Measurements from ENCODE around the gene LPP.
A peak's percentile ranks its signal among the peaks of the same experiment; 100 is the strongest.

LPP gene

GRCh38 chr3:188926111-188926510 is 772.2 kb downstream of the LPP start:
- Histone ChIP-seq H3K27ac (ENCODE audit: low read depth, low read length) (no peak overlapping the region), H3K4me1 (ENCODE audit: control insufficient read depth, insufficient read depth, low read length) (no peaks in the 10 kb centered on the region), H3K36me3 (ENCODE audit: control insufficient read depth, insufficient read depth, low read length) (no peaks in the 10 kb centered on the region), H3K27me3 (ENCODE audit: control insufficient read depth, insufficient read depth, low read length) (no peaks in the 10 kb centered on the region), H3K4me3 (ENCODE audit: low read depth, low read length) (no peak overlapping the region), H3K9me3 (ENCODE audit: control insufficient read depth, insufficient read depth, low read depth, low read length) (no peaks in the 10 kb centered on the region), H3K9ac (ENCODE audit: low read length) (no peak overlapping the region)

- Histone ChIP-seq H3K4me1 (ENCODE audit: control insufficient read depth, insufficient read depth, low read length) (no peaks in the 10 kb centered on the region), H3K27ac (ENCODE audit: low read depth, low read length) (no peak overlapping the region), H3K4me3 (ENCODE audit: low read depth, low read length) (no peak overlapping the region), H3K9me3 (ENCODE audit: control insufficient read depth, insufficient read depth, low read depth, low read length) (no peaks in the 10 kb centered on the region), H3K36me3 (ENCODE audit: control insufficient read depth, insufficient read depth, low read length) (no peaks in the 10 kb centered on the region), H3K27me3 (ENCODE audit: control insufficient read depth, insufficient read depth, low read length) (no peaks in the 10 kb centered on the region), H3K9ac (ENCODE audit: low read length) (no peak overlapping the region)
Observed at GRCh38 chr3:188926741-188927511, 773.0 kb downstream of the LPP start.

DNA sequence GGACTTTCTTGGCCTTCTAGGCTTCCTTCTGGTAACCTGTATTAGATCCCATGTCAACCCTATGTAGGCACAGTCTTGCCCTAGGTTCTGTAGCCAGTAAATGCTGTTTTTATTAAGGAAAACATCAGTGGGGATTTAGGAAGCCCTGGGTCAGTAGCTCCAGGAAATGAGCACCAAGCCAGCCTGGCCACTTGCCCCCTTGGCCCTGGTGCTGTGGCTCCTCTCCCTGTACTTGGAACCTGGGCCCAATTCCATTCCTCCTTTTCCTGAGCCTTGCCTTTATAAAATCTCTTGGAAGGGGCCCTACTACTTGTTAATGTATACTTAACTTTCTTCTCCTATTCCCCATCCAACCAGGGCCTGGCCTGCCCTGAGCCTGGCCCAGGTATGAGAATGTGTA is 774.0 kb downstream of the LPP start:
- no peaks in the 10 kb centered on the region for H3K27me3 ChIP-seq (ENCODE audit: control insufficient read depth, insufficient read depth, low read length)
- H3K9ac ChIP-seq (ENCODE audit: low read length), result no peak overlapping the region

GRCh38 chr3:188929137-188929536 is 775.2 kb downstream of the LPP start:
- Histone ChIP-seq H3K4me3 (ENCODE audit: low read depth, low read length) (no peak overlapping the region), H3K27me3 (ENCODE audit: control insufficient read depth, insufficient read depth, low read length) (no peaks in the 10 kb centered on the region), H3K27ac (ENCODE audit: low read depth, low read length) (no peak overlapping the region), H3K9ac (ENCODE audit: low read length) (no peak overlapping the region), H3K4me1 (ENCODE audit: control insufficient read depth, insufficient read depth, low read length) (no peaks in the 10 kb centered on the region), H3K9me3 (ENCODE audit: control insufficient read depth, insufficient read depth, low read depth, low read length) (no peaks in the 10 kb centered on the region), H3K36me3 (ENCODE audit: control insufficient read depth, insufficient read depth, low read length) (no peaks in the 10 kb centered on the region)

More for the DNA sequence above, 774.0 kb downstream of the LPP start:
- no peak overlapping the region for H3K27ac ChIP-seq (ENCODE audit: low read depth, low read length)
- H3K4me1 ChIP-seq (ENCODE audit: control insufficient read depth, insufficient read depth, low read length), result no peaks in the 10 kb centered on the region
- no peak overlapping the region for H3K4me3 ChIP-seq (ENCODE audit: low read depth, low read length)
- no peaks in the 10 kb centered on the region for H3K9me3 ChIP-seq (ENCODE audit: control insufficient read depth, insufficient read depth, low read depth, low read length)
- H3K36me3 ChIP-seq (ENCODE audit: control insufficient read depth, insufficient read depth, low read length), result no peaks in the 10 kb centered on the region

DNA sequence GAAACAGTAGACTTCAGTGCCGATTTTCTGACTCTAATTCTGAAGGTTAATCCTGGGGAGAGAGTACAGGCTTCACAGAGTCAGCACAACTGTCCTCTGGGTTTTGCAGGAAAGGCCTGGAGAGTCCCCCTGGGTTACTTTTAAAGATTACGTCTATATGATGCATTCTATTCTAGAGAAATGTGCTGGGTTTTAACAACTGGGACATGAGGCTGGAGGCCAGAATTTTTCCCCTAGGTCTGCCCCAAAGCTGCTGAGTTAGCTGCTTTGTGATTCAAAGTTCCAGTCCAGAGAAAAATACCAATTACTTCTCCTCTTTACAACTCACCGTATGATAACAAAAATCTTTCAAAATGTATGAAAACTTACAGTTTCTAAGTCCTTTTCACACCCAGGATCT is 777.1 kb downstream of the LPP start:
- Histone ChIP-seq H3K9me3 (ENCODE audit: control insufficient read depth, insufficient read depth, low read depth, low read length) (no peaks in the 10 kb centered on the region), H3K27ac (ENCODE audit: low read depth, low read length) (no peak overlapping the region), H3K4me1 (ENCODE audit: control insufficient read depth, insufficient read depth, low read length) (no peaks in the 10 kb centered on the region), H3K27me3 (ENCODE audit: control insufficient read depth, insufficient read depth, low read length) (no peaks in the 10 kb centered on the region), H3K9ac (ENCODE audit: low read length) (no peak overlapping the region), H3K4me3 (ENCODE audit: low read depth, low read length) (no peak overlapping the region), H3K36me3 (ENCODE audit: control insufficient read depth, insufficient read depth, low read length) (no peaks in the 10 kb centered on the region)

DNA sequence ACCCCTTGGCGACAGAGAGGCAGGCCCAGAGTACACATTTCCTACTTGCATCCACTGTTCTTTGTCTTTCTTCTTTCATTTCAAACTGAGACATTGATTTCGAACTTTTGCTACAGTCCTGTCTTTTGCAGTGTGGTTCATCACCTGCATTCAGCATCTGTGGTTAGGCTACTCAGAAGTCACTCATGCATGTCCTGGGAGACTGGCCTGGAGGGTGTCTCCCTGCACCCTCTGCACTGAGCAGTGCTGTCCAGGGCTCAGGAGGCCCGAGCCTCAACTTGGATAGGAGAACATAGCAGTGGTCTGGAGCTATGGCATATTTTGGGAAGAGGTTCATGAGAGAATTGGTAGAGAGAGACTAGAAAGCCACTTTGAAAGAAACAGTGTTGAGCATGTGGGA is 777.6 kb downstream of the LPP start:
- H3K9me3 ChIP-seq (ENCODE audit: control insufficient read depth, insufficient read depth, low read depth, low read length), result no peaks in the 10 kb centered on the region
- no peaks in the 10 kb centered on the region for H3K36me3 ChIP-seq (ENCODE audit: control insufficient read depth, insufficient read depth, low read length)
- peaks cover under 1% of the 10 kb centered on the region; the same call in 1 of the 2 replicates for H3K4me1 ChIP-seq (ENCODE audit: control insufficient read depth, insufficient read depth, low read length)
- no peaks in the 10 kb centered on the region for H3K27me3 ChIP-seq (ENCODE audit: control insufficient read depth, insufficient read depth, low read length)
- no peak overlapping the region for H3K27ac ChIP-seq (ENCODE audit: low read depth, low read length)
- H3K9ac ChIP-seq (ENCODE audit: low read length), result no peak overlapping the region
- no peak overlapping the region for H3K4me3 ChIP-seq (ENCODE audit: low read depth, low read length)

DNA sequence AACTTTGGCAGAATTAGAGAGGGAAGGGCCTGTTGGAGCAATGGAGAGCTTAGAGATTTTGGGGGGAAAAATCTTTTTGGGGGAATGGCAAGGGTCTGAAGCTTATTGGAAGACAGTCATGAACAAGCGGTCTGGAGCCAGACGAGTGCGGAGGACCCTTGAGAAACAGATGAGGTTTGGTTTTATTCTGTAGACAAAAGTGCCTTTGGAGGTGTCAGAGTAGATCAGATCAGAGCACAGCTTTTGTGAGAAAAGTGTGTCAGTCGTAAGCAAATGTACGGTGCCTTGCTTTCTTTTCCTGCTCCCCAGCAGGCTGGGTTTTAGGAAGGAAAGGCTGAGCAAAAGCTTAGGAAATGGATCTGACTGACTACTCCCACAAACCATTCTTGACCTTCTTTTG is 781.0 kb downstream of the LPP start:
- no peak overlapping the region for H3K9ac ChIP-seq (ENCODE audit: low read length)
- H3K4me1 ChIP-seq (ENCODE audit: control insufficient read depth, insufficient read depth, low read length), result peaks cover 14% of the 10 kb centered on the region
- H3K36me3 ChIP-seq (ENCODE audit: control insufficient read depth, insufficient read depth, low read length), result no peaks in the 10 kb centered on the region
- H3K4me3 ChIP-seq (ENCODE audit: low read depth, low read length), result no peak overlapping the region
- H3K27ac ChIP-seq (ENCODE audit: low read depth, low read length), result no peak overlapping the region
- no peaks in the 10 kb centered on the region for H3K27me3 ChIP-seq (ENCODE audit: control insufficient read depth, insufficient read depth, low read length)
- no peaks in the 10 kb centered on the region for H3K9me3 ChIP-seq (ENCODE audit: control insufficient read depth, insufficient read depth, low read depth, low read length)

DNA sequence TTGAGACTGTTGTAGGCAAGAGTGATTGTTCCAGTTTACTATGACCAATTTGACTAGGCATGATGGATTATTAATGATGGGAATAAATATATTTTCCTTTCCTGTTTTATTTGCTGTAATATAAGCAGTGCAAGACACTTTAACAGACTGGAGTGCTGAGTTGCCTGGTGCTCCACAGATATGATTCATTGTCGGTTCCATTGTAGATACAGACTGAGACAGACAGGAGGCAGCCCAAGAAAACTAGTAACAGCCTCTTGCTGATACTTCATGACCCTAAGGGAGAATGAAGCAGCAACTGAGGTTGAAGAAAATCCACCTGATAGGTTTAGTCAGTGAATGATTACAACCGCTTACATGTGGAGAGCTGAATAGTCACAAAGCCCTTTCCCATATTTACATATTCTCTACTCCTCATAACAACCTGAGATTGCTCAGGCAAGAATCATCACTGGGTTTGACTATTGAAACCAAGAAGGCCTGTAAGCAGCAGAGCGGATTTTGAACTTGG is 782.7 kb downstream of the LPP start:
- no peak overlapping the region for H3K4me3 ChIP-seq (ENCODE audit: low read depth, low read length)
- H3K27me3 ChIP-seq (ENCODE audit: control insufficient read depth, insufficient read depth, low read length), result no peaks in the 10 kb centered on the region
- H3K9ac ChIP-seq (ENCODE audit: low read length), result no peak overlapping the region
- H3K9me3 ChIP-seq (ENCODE audit: control insufficient read depth, insufficient read depth, low read depth, low read length), result no peaks in the 10 kb centered on the region
- 0 out of 2 replicates have a peak overlapping the region, but pooled peaks have one; percentile 8 for H3K27ac ChIP-seq (ENCODE audit: low read depth, low read length)
- peaks cover 14% of the 10 kb centered on the region for H3K4me1 ChIP-seq (ENCODE audit: control insufficient read depth, insufficient read depth, low read length)
- no peaks in the 10 kb centered on the region for H3K36me3 ChIP-seq (ENCODE audit: control insufficient read depth, insufficient read depth, low read length)

DNA sequence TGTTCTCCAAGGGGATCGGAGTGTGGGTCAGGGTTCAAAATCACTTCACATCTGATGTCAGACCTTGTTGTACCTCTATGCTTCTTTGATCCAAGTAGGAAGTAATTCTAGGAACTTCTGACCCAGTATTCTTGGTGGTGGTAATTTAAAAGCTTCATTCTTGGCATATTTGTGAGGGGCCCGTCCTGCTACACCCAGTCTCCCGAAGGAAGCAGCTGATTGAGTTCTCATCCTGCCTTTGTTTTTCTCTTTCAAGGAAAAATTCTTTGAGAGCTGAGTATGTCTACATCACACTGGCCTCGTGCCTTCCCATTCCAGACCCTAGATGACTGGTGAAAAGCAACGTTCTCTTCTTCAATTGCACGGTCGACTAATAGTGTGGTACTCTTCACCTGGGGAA is 783.4 kb downstream of the LPP start:
- Histone ChIP-seq H3K4me3 (ENCODE audit: low read depth, low read length) (no peak overlapping the region), H3K36me3 (ENCODE audit: control insufficient read depth, insufficient read depth, low read length) (no peaks in the 10 kb centered on the region), H3K27ac (ENCODE audit: low read depth, low read length) (no peak overlapping the region), H3K9ac (ENCODE audit: low read length) (no peak overlapping the region), H3K4me1 (ENCODE audit: control insufficient read depth, insufficient read depth, low read length) (peaks cover 14% of the 10 kb centered on the region), H3K27me3 (ENCODE audit: control insufficient read depth, insufficient read depth, low read length) (no peaks in the 10 kb centered on the region), H3K9me3 (ENCODE audit: control insufficient read depth, insufficient read depth, low read depth, low read length) (no peaks in the 10 kb centered on the region)

- Histone ChIP-seq H3K27ac (ENCODE audit: low read depth, low read length) (no peak overlapping the region), H3K9me3 (ENCODE audit: control insufficient read depth, insufficient read depth, low read depth, low read length) (no peaks in the 10 kb centered on the region), H3K9ac (ENCODE audit: low read length) (no peak overlapping the region), H3K4me3 (ENCODE audit: low read depth, low read length) (no peak overlapping the region), H3K27me3 (ENCODE audit: control insufficient read depth, insufficient read depth, low read length) (no peaks in the 10 kb centered on the region), H3K4me1 (ENCODE audit: control insufficient read depth, insufficient read depth, low read length) (peaks cover 14% of the 10 kb centered on the region), H3K36me3 (ENCODE audit: control insufficient read depth, insufficient read depth, low read length) (no peaks in the 10 kb centered on the region)
Observed at GRCh38 chr3:188938999-188939398, 785.0 kb downstream of the LPP start.

GRCh38 chr3:188939814-188940572 is 786.0 kb downstream of the LPP start:
- Histone ChIP-seq H3K4me1 (ENCODE audit: control insufficient read depth, insufficient read depth, low read length) (peaks cover 14% of the 10 kb centered on the region), H3K36me3 (ENCODE audit: control insufficient read depth, insufficient read depth, low read length) (no peaks in the 10 kb centered on the region), H3K27me3 (ENCODE audit: control insufficient read depth, insufficient read depth, low read length) (no peaks in the 10 kb centered on the region), H3K9ac (ENCODE audit: low read length) (no peak overlapping the region), H3K4me3 (ENCODE audit: low read depth, low read length) (no peak overlapping the region), H3K9me3 (ENCODE audit: control insufficient read depth, insufficient read depth, low read depth, low read length) (no peaks in the 10 kb centered on the region), H3K27ac (ENCODE audit: low read depth, low read length) (no peak overlapping the region)
